GM12872 (cell line): ENCODE measurements around the gene SPOPL.

ENCODE experiments used
- CTCF ChIP-seq: IDR thresholded peaks from 3 replicates; pipeline ENCODE4 v1.5.1; 2011; ENCODE audit warnings: low read depth, mild to moderate bottlenecking, low read length, moderate library complexity; ENCODE audit not compliant: insufficient read depth

The SPOPL gene

GRCh38 chr2:138617026-138617425 is 115.5 kb downstream of the SPOPL start:
- no peak for TF ChIP-seq CTCF

DNA sequence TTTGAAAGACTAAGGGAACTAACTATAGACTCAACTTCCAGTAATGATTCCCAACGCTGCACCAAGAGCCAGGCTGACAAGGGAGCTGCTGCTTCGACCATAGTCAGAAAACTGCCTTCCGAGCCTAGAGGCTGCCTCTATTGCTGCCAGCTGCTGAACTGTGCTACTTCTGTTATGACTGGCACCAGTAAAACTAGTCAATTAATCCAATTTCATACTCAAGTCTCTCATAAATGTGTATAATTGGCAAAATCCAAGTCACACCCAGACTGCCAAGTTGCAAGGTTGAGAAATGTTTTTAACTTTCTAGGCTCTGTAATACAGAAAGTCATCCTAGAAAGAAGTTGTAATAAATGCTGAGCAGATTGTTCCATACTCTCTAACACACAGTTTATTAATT is 117.4 kb downstream of the SPOPL start:
- no peak for TF ChIP-seq CTCF

DNA sequence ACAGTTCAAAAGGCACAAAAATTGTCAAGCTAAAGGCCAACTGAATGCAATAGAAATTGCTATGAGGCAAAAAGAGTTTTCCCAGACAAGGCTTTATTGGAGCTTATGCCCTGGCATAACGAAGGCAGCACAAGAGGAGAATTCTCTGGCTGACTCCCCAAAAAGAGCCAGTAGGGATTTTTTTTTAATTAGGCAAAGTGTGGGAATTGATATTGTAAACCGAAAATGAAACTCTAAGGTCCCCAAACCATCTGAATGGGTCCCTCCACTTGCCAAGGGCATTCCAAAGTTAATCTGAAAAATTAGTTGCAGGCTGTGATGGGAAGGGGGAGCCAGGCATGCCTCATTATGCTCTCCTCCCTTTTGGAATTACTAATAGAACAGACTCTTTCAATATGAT is 118.9 kb downstream of the SPOPL start:
- TF ChIP-seq CTCF: no peak

DNA sequence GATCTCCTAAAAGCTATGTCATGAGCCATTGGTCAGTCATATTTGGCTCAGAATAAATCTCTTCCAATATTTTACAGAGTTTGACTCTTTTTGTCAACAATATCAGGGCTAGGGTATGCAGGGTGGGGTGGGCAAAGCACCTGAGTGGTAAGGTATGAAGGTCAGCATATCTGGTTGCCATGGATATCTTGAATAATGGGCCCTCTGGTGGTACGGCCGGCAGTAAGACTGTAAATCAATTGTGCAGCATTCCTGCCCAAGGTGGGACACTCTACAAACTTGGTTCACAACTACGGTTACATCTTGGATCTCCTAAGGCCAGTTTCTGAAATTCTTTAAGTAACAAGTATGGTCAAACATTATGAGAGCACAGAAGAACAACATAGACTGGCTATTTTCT is 119.6 kb downstream of the SPOPL start:
- TF ChIP-seq CTCF: no peak

DNA sequence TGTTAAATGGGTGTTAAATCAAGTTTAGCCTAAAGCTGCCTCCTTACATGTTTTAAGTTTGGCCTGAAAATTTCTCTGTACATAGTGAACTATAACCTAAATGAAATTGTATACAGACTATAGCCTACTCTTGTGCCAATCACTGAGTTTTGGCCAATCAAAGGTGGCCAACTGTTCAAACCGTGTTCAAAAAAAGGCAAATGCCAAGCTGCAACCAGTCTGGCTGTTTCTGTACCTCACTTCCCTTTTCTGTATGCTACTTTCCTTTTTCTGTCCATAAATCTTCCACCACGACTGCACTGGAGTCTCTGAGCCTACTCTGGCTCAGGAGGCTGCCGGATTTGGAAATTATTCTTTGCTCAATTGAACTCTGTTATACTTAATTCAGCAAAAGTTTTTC is 121.0 kb downstream of the SPOPL start:
- no peak for TF ChIP-seq CTCF
